ENCODE measurements around the gene ANKS1B. TPM values are rescaled to one million over a fixed set of nuclear protein-coding genes. Genes with fewer than 3 reads are reported as not detected.

The ANKS1B gene
- total RNA-seq, 1 experiment from 2014 or later, result 15.1 TPM

DNA sequence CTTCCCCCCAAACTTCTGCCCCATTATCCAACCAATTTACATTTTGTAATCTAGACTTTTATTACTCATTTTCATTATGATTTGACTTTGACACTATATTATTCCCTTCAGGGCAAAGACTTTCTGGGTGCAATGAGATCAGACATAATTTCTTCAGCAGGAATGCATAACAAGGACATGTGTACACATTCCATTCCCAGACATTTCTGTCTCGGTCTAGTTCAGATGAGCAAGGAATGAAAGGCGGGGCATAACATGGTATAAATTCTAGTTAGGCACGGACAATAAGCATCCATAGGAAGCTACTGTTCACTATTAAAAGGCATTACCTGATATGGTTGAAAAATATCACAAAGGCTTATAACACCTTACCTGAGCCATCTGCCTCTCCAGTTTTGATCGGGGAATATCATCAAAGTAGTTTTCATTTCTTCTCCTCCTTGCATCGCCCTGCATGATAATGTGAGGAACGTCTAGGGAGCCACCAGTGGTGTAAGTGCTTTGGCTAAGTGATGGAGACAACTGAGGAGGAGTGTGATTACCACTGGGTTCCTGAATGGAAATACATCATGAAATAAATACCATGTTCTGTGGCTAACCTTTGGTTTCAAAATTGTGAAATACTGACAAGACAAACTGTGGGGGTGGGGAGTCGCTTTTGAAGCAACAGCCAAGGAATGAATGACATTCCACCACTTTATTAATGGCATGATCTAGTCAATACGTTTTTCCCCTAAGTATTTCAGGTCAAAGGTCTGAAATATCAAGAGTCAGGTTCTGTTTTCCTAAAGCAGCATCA is 1155.7 kb downstream of the ANKS1B start:
- in situ Hi-C loops (cut with HindIII; ENCODE audit: low pct_unique_long_range_greater_than_20kb, low sequenced_read_pairs), result no loop called here
- no peak for DNase-seq (ENCODE audit: low read depth, low spot score)

DNA sequence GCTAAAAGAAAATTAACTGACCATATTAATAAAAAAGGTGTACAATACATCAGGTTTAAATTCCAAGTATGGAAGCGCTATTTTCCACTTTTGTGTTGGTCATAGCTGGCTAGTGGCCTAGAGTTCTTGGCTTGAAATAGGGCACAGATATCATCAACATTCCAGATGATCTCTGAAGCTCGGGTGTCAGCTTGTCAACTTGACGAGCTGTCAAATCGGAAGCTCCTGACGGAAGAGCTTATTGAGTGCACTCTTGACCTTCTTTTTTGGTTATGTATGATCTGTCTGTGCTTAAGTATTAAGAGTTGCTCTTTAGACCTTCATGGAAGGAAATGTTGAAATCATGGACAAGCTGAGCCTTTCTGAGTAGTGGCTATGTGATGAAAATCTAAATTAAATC is 1161.7 kb downstream of the ANKS1B start:
- no peak for DNase-seq (ENCODE audit: low read depth, low spot score)
- in situ Hi-C loops (cut with HindIII; ENCODE audit: low pct_unique_long_range_greater_than_20kb, low sequenced_read_pairs), result no loop called here

DNA sequence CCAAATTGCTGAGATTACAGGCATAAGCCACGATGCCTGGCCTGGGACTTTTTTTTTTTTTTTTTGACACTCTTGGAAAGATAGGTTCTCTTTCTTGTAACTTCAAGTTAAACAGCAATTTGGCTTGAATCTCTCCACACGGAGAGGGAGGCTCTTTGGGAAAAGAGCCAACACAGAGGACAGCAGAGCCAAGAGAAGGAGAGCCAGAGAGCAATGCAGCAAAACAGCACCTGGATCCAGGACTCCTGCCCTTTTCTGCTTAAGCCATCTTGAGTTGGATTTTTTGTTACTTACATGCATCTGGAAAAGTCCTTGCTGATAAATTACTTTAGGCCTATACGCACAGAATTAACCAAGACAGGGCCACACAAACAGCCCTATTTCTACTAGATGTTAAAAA is 1162.9 kb downstream of the ANKS1B start:
- DNase-seq (ENCODE audit: low read depth, low spot score), result no peak
- in situ Hi-C loops (cut with HindIII; ENCODE audit: low pct_unique_long_range_greater_than_20kb, low sequenced_read_pairs), result no loop called here

DNA sequence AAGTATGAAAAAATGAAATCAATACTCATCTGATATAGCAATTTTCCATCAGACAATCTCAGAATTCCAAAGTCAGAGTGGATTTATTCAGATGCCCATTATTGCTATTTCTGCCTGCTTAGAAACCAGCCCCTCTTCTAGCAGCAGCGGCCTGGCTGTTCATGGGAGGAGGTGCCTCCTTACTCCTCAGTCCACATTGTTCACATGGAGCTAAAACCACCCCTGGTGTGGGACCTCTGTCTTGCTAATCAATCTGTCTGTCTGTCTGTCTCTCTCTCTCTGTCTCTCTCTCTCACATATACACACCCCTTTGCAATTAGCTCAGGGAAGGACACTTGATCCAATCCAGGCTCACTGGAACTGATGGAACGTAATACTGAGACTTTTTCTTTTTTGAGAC is 1163.5 kb downstream of the ANKS1B start:
- in situ Hi-C loops (cut with HindIII; ENCODE audit: low pct_unique_long_range_greater_than_20kb, low sequenced_read_pairs), result no loop called here

DNA sequence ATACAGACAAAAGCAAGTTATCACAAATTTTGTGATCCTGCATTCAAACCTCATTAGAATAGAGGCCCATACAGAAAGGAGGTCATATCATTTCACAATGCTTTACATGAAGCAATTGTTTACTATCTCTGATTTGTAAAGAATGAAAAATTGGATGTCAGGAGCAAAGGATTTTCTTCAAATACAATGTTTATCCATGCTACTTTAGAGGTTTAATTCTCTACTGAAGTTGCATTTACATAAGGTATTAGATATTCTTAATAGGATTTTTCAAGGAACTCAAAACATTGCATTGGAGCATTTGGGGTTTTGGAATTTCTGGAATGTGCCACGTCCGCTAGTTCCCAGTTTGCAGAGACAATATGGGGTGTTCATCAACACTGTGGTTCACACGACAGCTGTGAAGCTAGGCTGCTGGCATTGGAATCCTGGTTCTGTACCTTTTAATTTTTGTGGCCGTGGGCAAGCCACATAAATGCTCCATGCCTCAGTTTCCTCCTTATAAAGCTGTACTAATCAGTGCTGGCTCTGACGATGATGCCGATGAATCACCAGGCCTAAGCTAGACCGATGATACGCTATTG is 1164.8 kb downstream of the ANKS1B start:
- no peak for DNase-seq (ENCODE audit: low read depth, low spot score)
- in situ Hi-C loops (cut with HindIII; ENCODE audit: low pct_unique_long_range_greater_than_20kb, low sequenced_read_pairs), result no loop called here

More for the DNA sequence above, 1163.5 kb downstream of the ANKS1B start:
- no peak for DNase-seq (ENCODE audit: low read depth, low spot score)

DNA sequence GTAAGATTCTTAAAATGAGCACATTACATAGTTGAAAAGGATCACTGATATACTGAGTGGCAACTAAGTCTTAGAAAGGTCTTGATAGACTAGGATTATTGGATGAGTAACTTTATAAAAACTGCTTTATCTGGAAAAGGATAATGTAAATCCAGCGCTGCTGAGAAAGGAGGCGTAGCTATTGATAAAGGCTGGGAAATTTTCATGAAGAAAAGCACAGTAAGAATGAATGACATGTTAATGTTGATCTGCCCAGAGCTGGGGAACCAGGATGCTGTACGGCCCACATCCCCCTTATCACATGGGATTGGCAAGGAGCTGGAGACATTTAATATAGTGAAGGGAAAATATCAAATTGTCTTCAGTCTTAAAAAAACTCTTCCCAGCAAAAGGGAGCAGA is 1165.7 kb downstream of the ANKS1B start:
- DNase-seq (ENCODE audit: low read depth, low spot score), result no peak
- in situ Hi-C loops (cut with HindIII; ENCODE audit: low pct_unique_long_range_greater_than_20kb, low sequenced_read_pairs), result no loop called here

DNA sequence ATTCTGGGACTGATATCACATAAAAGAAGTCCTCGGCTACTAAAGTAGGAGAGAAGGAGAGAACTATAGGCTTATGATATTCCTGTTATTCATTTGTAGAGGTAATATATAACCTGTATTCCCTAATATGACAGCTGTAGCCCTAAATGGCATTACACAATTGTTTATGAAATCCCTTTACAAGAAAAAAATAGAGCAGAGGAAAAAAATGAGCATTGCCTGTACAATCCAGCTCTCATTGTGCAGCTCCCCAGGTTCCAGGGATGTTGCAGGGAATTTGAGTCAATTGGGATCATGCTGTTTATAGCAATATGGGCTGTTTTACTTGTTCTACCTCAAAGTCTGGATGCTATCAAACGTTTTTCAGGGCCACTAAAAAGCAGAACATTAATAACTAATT is 1166.5 kb downstream of the ANKS1B start:
- DNase-seq (ENCODE audit: low read depth, low spot score), result no peak
- in situ Hi-C loops (cut with HindIII; ENCODE audit: low pct_unique_long_range_greater_than_20kb, low sequenced_read_pairs), result no loop called here

DNA sequence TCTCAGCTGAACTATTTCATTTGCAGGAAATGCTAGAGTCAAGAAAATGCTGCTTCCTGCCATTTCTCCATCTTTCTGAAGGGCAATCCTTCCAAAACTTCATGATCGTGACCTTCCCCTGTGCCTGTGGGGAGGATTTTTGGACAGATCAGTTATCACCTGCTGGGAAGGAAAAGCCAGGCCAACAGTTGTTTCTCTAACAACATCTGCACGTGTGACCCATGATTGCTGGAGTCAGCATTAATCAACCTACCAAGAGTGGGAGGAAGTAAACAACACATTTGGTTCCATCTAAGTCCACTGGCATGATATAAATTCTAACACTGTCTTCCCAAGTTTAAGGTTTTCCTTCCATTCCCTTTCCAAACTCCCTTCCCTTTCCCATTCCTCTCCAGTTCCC is 1167.0 kb downstream of the ANKS1B start:
- in situ Hi-C loops (cut with HindIII; ENCODE audit: low pct_unique_long_range_greater_than_20kb, low sequenced_read_pairs), result no loop called here
- DNase-seq (ENCODE audit: low read depth, low spot score), result no peak

DNA sequence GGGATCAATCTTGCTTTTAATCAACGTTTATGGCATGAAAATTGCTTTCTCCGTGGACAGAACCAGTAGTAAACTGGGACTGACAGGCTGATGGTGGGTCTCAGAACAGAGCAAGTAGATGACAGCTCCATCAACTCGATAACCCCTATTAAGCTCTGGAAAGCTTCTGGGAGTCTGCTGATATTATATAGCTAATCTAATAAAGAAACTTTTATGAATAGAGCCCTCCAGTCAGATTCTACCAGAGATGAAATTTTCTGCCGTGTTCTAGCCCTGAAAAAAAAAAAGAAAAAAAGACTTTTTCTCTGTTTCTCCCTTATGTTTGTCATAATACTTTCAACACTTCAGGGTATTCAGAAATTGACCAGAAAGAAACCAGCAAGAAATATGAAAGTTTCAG is 1168.0 kb downstream of the ANKS1B start:
- DNase-seq (ENCODE audit: low read depth, low spot score), result no peak
- in situ Hi-C loops (cut with HindIII; ENCODE audit: low pct_unique_long_range_greater_than_20kb, low sequenced_read_pairs), result no loop called here

DNA sequence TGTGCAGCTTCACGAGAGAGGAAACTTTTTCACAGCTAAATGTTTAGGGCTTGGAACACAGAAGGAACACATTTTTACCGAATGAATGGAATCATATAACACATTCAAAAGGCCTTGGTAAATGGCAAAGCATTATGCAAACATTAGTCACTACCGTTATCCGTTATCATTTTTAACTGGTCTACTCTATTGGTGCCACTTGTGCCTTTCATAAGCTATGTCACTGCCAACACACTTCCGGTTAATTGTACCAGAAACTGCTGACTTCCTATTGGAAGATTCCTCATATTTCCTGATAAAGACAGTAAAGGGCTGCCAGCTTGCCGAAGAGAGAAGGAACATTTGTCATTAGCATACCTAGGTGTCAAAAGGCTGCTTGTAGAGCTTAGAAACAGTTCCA is 1170.5 kb downstream of the ANKS1B start:
- in situ Hi-C loops (cut with HindIII; ENCODE audit: low pct_unique_long_range_greater_than_20kb, low sequenced_read_pairs), result no loop called here
- DNase-seq (ENCODE audit: low read depth, low spot score), result no peak

DNA sequence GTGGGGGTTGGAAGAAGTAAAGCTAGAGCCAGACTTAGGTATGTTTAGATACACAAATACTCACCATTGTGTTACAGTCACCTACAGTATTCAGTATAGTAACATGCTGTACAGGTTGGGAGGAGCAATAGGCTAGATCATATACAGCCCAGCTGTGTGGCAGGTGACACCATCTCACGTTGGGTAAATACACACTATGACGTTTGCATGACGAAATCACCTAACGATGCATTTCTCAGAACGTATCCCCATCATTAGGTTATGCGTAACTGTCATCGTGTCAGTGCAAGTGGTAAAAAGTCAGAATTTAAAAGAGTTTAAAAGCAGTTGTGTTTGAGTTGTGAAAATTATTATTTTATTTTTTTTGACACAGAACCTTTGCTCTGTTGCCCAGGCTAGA is 1172.5 kb downstream of the ANKS1B start:
- DNase-seq (ENCODE audit: low read depth, low spot score), result no peak

DNA sequence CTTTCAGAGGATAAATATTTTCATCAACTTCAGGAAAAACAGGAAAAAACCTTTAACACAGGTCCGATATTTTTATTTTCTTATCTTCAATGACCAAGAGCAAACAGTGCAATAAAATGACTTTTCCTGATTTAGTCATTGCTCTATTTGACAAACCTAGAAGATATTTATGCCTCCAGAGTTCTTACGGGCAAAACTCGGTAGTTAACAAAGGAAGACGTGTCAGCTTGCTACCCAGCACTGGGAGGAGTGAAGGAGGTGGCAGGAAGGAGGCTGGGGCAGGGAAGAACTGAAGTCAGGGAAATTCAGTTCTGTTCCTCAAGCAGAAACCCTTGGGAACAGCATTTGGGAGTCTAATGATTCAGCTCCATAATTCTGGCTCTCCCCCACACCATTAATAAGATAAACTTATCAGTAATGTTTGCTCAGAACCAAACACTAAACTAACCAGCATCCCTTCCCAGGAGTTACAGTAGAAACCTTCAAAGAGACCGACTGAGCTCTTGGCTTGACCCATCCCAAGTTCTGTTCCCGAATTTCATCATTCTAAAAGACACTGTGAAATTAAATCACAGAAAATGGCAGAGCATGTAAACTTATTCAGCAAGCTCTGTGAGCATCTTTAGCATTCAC is 1176.4 kb downstream of the ANKS1B start:
- no peak for DNase-seq (ENCODE audit: low read depth, low spot score)

More for the DNA sequence above, 1172.5 kb downstream of the ANKS1B start:
- in situ Hi-C loops (cut with HindIII; ENCODE audit: low pct_unique_long_range_greater_than_20kb, low sequenced_read_pairs), result no loop called here

DNA sequence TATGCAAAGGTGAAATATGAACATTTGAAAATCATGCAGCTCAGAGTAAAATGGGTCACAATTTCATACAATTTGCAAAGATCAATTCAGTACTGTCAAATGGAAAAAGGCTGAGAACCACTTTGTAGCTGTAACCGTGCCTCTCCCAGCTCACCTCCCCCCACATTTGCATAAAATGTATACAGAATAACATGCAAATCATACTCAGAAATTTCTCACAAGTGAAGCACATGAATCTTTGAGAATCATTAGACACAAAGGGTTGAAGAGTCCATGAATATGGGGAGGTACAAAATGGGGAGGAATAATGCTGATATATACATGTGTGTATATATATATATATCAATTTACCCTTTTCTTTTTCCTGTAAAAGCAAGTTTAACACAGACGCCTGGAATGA is 1177.5 kb downstream of the ANKS1B start:
- in situ Hi-C loops (cut with HindIII; ENCODE audit: low pct_unique_long_range_greater_than_20kb, low sequenced_read_pairs), result no loop called here
- no peak for DNase-seq (ENCODE audit: low read depth, low spot score)

More for the DNA sequence above, 1176.4 kb downstream of the ANKS1B start:
- in situ Hi-C loops (cut with HindIII; ENCODE audit: low pct_unique_long_range_greater_than_20kb, low sequenced_read_pairs), result no loop called here

DNA sequence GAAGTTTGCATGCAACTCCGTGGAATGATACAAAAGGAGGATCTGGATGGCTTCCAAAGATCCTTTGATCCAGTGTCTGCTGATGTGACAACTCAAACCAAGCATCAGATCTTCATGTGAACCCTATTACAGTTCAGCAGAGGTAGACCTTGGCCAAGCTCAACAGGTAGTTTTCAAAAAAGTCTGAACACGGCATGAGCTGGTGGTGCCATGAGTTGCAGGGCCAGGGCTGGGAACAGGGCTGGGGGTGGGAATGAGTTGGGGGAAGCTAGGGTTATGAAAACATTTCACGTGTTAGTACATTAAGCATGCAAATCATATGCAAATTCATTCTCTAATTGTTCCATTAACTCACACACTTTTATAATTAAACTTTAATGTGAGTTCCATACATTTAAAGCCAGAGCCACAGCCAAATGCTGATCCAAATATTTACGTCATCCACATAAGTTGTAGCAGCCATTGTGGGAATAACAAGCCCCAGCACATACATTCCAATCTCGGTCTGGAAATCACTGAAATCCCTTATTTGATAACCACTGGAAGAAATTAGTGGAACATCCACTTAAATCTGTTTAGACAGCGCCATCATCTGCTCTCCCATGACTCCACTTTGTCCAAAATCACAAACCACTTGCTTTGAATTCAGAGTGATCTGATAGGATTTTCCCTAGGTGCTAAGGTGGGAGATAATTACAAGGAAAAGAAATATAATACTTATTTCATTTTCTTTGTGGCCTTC is 1181.1 kb downstream of the ANKS1B start:
- in situ Hi-C loops (cut with HindIII; ENCODE audit: low pct_unique_long_range_greater_than_20kb, low sequenced_read_pairs), result no loop called here
- DNase-seq (ENCODE audit: low read depth, low spot score), result no peak

DNA sequence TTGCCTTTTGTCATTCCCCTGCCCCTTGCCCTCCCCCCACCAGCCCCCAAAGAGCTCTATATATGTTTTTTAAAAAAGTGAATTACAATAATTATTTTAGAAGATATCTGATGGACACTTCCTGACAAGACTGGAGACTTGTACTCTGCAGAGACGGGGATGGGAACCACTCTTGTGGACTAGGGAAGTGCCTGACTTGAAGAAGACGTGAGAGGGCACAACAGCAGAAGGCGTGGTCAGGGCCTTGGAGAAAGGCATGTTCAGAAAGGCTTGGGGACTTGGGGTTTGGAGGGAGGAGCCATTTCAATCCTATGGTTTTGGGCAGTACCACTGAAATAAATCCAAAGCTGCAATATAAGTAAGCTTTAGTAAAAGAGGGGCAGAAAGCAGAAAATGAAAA is 1184.9 kb downstream of the ANKS1B start:
- in situ Hi-C loops (cut with HindIII; ENCODE audit: low pct_unique_long_range_greater_than_20kb, low sequenced_read_pairs), result no loop called here
- DNase-seq (ENCODE audit: low read depth, low spot score), result no peak

DNA sequence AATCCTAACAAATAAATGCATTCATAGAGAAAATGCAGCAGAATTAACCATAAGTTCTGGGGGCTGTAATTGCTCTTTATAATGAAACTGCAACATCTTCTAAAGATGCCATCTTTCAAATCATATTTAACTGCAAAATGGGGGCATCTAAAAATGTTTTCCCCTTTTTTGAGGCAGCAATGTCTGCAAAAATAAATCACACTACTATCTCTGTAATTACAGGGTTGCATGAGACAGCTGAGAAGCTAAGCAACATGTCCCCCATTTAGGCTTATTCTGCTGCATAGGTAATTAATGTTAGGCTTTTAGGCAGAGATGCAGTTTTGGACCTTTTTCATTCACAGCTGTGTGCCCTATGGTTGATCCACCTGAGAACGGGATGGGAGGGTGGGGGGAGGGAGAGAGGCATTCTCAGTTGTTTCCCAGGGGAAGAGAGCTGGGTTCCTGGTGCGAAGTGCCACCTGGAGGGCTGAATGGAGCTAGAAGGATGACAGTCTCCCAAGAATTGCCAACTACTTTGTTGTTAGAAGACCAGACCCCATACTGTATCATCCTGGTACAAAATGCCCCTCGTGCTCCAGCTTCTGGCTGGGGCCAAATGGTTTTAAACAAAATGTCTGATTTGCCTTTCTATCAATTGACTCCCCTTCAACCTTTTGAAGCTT is 1185.5 kb downstream of the ANKS1B start:
- in situ Hi-C loops (cut with HindIII; ENCODE audit: low pct_unique_long_range_greater_than_20kb, low sequenced_read_pairs), result no loop called here
- DNase-seq (ENCODE audit: low read depth, low spot score), result no peak

DNA sequence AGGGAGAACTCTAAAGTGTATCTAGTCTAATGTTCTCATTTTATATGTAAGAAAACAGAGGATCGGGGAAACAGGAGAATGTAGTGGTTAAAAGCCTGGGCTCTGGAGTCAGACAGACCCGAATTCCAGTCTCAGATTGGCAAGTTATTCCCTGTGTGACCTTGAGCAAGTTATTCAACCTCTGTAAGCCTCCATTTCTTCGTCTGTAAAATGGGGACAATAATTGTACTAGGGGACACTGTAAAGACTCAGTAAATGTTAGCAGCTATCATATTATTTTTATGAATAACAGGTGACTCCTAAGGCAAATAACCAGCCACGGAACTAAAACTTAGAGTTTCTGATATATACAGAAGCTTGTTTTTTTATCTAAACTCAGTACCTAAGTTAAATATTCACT is 1187.5 kb downstream of the ANKS1B start:
- no peak for DNase-seq (ENCODE audit: low read depth, low spot score)
- in situ Hi-C loops (cut with HindIII; ENCODE audit: low pct_unique_long_range_greater_than_20kb, low sequenced_read_pairs), result no loop called here

DNA sequence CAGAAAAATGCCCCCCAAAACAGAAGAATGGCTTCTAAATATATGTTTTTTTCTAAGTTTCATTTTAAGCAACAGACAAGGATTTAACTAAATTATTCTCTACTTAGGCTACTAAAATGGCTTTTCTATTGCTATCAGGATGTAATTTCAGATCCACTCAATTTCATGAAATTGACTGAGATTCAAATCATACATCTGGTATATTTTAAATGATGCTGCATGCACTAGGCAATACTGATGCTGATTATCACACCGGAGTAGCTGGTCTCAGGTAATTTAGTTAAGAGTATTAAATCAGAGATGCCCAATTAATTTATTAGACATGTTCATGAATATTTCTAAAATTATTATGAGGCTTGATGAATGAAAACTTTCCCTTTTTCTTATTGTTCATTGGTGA is 1188.0 kb downstream of the ANKS1B start:
- DNase-seq (ENCODE audit: low read depth, low spot score), result no peak
- in situ Hi-C loops (cut with HindIII; ENCODE audit: low pct_unique_long_range_greater_than_20kb, low sequenced_read_pairs), result no loop called here

Measured in SK-MEL-5 (cell line).